Ascending aorta (tissue), 2 donors: Measurements from ENCODE around the gene MX2. TPM values are rescaled to one million over a fixed set of nuclear protein-coding genes. Genes with fewer than 3 reads are reported as not detected.

Experiments used
- DNase-seq, 2 donors: peaks; one replicate each; pipeline ENCODE4 v3.0.0-alpha.2; 2019; ENCODE audit warnings: low spot score in 2 of 2
- H3K27ac ChIP-seq, 2 donors: fragments of 200-600 bp; sonication (generic); one replicate each; pipeline ENCODE4 v1.5.1; 2016 to 2017; ENCODE audit warnings: mild to moderate bottlenecking in 1 of 2
- H3K27me3 ChIP-seq: fragments of 200-600 bp; sonication (generic); one replicate; pipeline ENCODE4 v1.5.1; 2017
- H3K36me3 ChIP-seq, 2 donors: fragments of 200-600 bp; sonication (generic); one replicate each; pipeline ENCODE4 v1.5.1; 2016
- H3K4me1 ChIP-seq, 2 donors: fragments of 200-600 bp; sonication (generic); one replicate each; pipeline ENCODE4 v1.5.1; 2016 to 2017; ENCODE audit warnings: mild to moderate bottlenecking in 1 of 2
- H3K4me3 ChIP-seq, 2 donors: fragments of 200-600 bp; sonication (generic); one replicate each; pipeline ENCODE4 v1.5.1; 2016 to 2017; ENCODE audit warnings: mild to moderate bottlenecking in 1 of 2
- H3K9me3 ChIP-seq, 2 donors: fragments of 200-600 bp; sonication (generic); one replicate each; pipeline ENCODE4 v1.5.1; 2016
- CTCF ChIP-seq, 3 experiments: fragments of 200-600 bp in 2 of 3; fragments of 450-650 bp in 1 of 3; sonication (generic) in 2 of 3; IDR thresholded peaks; one replicate each; pipeline ENCODE4 v1.5.1; 2016 to 2019; ENCODE audit warnings: antibody characterized with exemption in 3 of 3, mild to moderate bottlenecking in 1 of 3, moderate library complexity in 1 of 3
- intact Hi-C: fragments of 100-400 bp; cut with DNase I; formaldehyde crosslinking; loops from one replicate; pipeline ENCODE4 v1.15.1; 2023
- total RNA-seq: library from RNA; depleted of rRNA; stranded (reverse); fragments of >200 nt; gene quantifications from one replicate; pipeline ENCODE4 v1.1.0, GENCODE V29; 2016

The MX2 gene
- total RNA-seq, 1 donor from 2014 or later: 9.7 TPM

- no peak for TF ChIP-seq CTCF (IDR thresholded peaks at IDR 0.05)
- intact Hi-C loops: no loop called here
- Histone ChIP-seq H3K27me3 (no peaks in the 10 kb centered on the region), H3K36me3 (no peaks in the 10 kb centered on the region), H3K9me3 (no peaks in the 10 kb centered on the region), H3K4me1 (peaks cover 0 to 2% of the 10 kb centered on the region in 2 donors), H3K27ac (no peak overlapping the region), H3K4me3 (no peak overlapping the region)
- DNase-seq: peak in 1 of 2 donors; percentile 50
Measured at GRCh38 chr21:41365377-41366107, 3.7 kb downstream of the MX2 start.

GRCh38 chr21:41366522-41367151 is 4.8 kb downstream of the MX2 start:
- TF ChIP-seq CTCF (IDR thresholded peaks at IDR 0.05): no peak
- H3K36me3 ChIP-seq: no peaks in the 10 kb centered on the region
- H3K4me1 ChIP-seq: peaks cover 0 to 2% of the 10 kb centered on the region in 2 donors
- H3K27me3 ChIP-seq: no peaks in the 10 kb centered on the region
- peak in 1 of 2 donors; percentile 68 for DNase-seq
- H3K4me3 ChIP-seq: no peak overlapping the region
- H3K9me3 ChIP-seq: no peaks in the 10 kb centered on the region
- H3K27ac ChIP-seq: no peak overlapping the region
- intact Hi-C loops: no loop called here

GRCh38 chr21:41367301-41367944 is 5.6 kb downstream of the MX2 start:
- DNase-seq: no peak
- no peaks in the 10 kb centered on the region for H3K27me3 ChIP-seq
- intact Hi-C loops: no loop called here
- no peak for TF ChIP-seq CTCF (IDR thresholded peaks at IDR 0.05)
- no peak overlapping the region for H3K4me3 ChIP-seq
- no peak overlapping the region for H3K27ac ChIP-seq
- H3K36me3 ChIP-seq: no peaks in the 10 kb centered on the region
- peaks cover 0 to 2% of the 10 kb centered on the region in 2 donors for H3K4me1 ChIP-seq
- H3K9me3 ChIP-seq: no peaks in the 10 kb centered on the region

- Histone ChIP-seq H3K9me3 (no peaks in the 10 kb centered on the region), H3K36me3 (no peaks in the 10 kb centered on the region), H3K4me3 (no peak overlapping the region), H3K27me3 (no peaks in the 10 kb centered on the region), H3K27ac (no peak overlapping the region), H3K4me1 (peaks cover 0 to 2% of the 10 kb centered on the region in 2 donors)
- TF ChIP-seq CTCF (IDR thresholded peaks at IDR 0.05): no peak
- intact Hi-C loops: no loop called here
- DNase-seq: peak in 1 of 2 donors; percentile 37
Measured at GRCh38 chr21:41367945-41368734, 6.3 kb downstream of the MX2 start.

- Histone ChIP-seq H3K36me3 (no peaks in the 10 kb centered on the region), H3K9me3 (no peaks in the 10 kb centered on the region), H3K27ac (peak overlapping the region in 1 of 2 donors; percentile 49), H3K27me3 (no peaks in the 10 kb centered on the region), H3K4me3 (peak overlapping the region in 1 of 2 donors; percentile 52), H3K4me1 (peaks cover 0 to 2% of the 10 kb centered on the region in 2 donors)
- TF ChIP-seq CTCF (IDR thresholded peaks at IDR 0.05): no peak
- DNase-seq: peak in 1 of 2 donors; percentile 56
- intact Hi-C loops: no loop called here
Measured at GRCh38 chr21:41368735-41369104, 6.9 kb downstream of the MX2 start.
